HepG2 (cell line): ENCODE measurements around the gene PLK5.

Experiments
- ATF7 ChIP-seq, 2 experiments: fragments of 450-650 bp in 1 of 2; sonication (generic) in 1 of 2; formaldehyde crosslinking in 1 of 2; IDR thresholded peaks; 2 replicates each; pipeline versions ENCODE4 v1.4.0 to v1.6.1; 2016 to 2020; ENCODE audit warnings: antibody characterized with exemption in 1 of 2, mild to moderate bottlenecking in 1 of 2, missing genetic modification reagents in 1 of 2
- CBX1 ChIP-seq: IDR thresholded peaks from one replicate; pipeline ENCODE4 v1.6.1; 2016; ENCODE audit warnings: antibody characterized with exemption, low read depth
- EZH2 ChIP-seq: conservative IDR thresholded peaks from 2 replicates; pipeline ENCODE4 v1.6.1; 2012; ENCODE audit warnings: mild to moderate bottlenecking, low read depth, low read length, moderate library complexity
- FOXK2 ChIP-seq: fragments of 450-650 bp; IDR thresholded peaks from 2 replicates; pipeline ENCODE4 v1.6.1; 2016
- POLR2A ChIP-seq, 2 experiments: IDR thresholded peaks; 2 replicates each; pipeline ENCODE4 v1.6.1; 2011; ENCODE audit warnings: low read depth in 2 of 2, low read length in 2 of 2, mild to moderate bottlenecking in 1 of 2, moderate library complexity in 1 of 2; ENCODE audit not compliant: insufficient read depth in 1 of 2
- STAT5B ChIP-seq: sonication (generic); formaldehyde crosslinking; IDR thresholded peaks from 2 replicates; pipeline ENCODE4 v1.4.0; 2020; ENCODE audit warnings: missing genetic modification reagents
- USF2 ChIP-seq, 2 experiments: sonication (generic) in 1 of 2; formaldehyde crosslinking in 1 of 2; IDR thresholded peaks; 2 replicates each; pipeline versions ENCODE4 v1.5.1 to v1.6.1; 2011 to 2020; ENCODE audit warnings: borderline replicate concordance in 1 of 2, low read depth in 1 of 2, low read length in 1 of 2, mild to moderate bottlenecking in 1 of 2, missing genetic modification reagents in 1 of 2, moderate library complexity in 1 of 2
- ZFP1 ChIP-seq: IDR thresholded peaks from 2 replicates; pipeline ENCODE4 v1.6.1; 2016
- ZNF24 ChIP-seq: fragments of 450-650 bp; IDR thresholded peaks from 2 replicates; pipeline ENCODE4 v1.6.1; 2017; ENCODE audit warnings: antibody characterized with exemption, mild to moderate bottlenecking
- ZNF407 ChIP-seq: sonication (generic); formaldehyde crosslinking; IDR thresholded peaks from one replicate; pipeline ENCODE4 v1.5.1; 2020; ENCODE audit warnings: mild to moderate bottlenecking, missing genetic modification reagents; ENCODE audit errors: not compliant biosample characterization
- TF ChIP-seq, protein P1 (sequence below): IDR thresholded peaks from 2 replicates; pipeline ENCODE4 v1.6.1; 2016; ENCODE audit warnings: low read depth, control low read depth
- TF ChIP-seq, protein P2 (sequence below): sonication (generic); formaldehyde crosslinking; IDR thresholded peaks from 2 replicates; pipeline ENCODE4 v1.9.0; 2021; ENCODE audit warnings: missing genetic modification reagents, borderline replicate concordance
- TF ChIP-seq, protein P3 (sequence below): sonication (generic); formaldehyde crosslinking; IDR thresholded peaks from 2 replicates; pipeline ENCODE4 v1.8.1; 2023; ENCODE audit warnings: missing genetic modification reagents, inconsistent platforms, borderline replicate concordance
- TF ChIP-seq, protein P4 (sequence below): sonication (generic); formaldehyde crosslinking; IDR thresholded peaks from 2 replicates; pipeline ENCODE4 v1.5.0; 2020; ENCODE audit warnings: missing genetic modification reagents

DNA sequence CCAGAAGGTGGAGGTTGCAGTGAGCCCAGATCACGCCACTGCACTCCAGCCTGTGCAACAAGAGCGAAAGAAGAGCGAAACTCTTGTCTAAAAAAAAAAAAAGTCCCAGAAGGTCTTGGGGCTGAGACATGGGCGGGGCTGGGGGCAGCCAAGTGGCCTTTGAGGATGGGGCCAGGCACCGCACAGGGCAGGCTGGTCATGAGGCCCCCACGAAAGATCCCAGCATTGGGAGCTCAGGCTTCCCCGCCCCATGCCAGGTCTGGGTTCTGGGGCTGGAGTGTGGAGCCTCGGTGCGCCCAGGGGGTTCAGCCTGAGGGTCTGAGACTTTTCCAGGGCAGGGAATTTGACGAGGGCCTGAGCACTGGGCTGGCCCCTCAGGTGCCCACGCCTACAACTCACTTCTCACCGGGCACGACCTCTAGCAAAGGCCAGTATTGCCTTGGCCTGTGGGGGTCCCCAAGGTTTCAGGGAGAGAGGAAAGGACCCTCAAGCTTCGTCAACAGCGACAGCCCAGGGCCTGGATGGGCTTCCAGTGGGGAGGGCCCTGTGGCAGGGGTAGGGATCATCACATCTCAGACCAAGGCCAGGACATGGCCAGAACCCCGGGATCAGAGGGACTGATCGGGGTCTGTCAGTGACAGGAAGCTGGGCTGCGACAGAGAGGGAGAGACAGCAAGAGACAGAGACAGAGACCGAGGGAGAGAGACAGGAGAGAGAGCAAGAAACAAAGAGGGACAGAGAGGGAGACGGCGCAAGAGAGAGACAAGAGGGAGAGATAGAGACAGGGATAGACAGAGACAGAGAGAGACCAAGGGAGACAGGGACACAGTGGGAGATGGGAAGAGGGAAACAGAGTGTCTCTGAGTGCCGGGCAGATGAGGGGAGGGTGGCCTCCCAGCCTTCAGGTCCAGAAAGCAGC is 51.7 kb downstream of the PLK5 start:
- TF ChIP-seq ZFP1 (no peak), CBX1 (no peak), USF2 (IDR thresholded peaks at IDR 0.05; ENCODE audit: low read depth, low read length) (no peak), USF2 (CRISPR knock-in tag; IDR thresholded peaks at IDR 0.05; ENCODE audit: borderline replicate concordance) (no peak), STAT5B (CRISPR knock-in tag) (no peak), FOXK2 (no peak), ZNF407 (no peak), POLR2A (IDR thresholded peaks at IDR 0.05; ENCODE audit: insufficient read depth in 1 of 2, low read depth in 2 of 2, low read length in 2 of 2) (peak in 1 of 2 experiments; percentile 2; a peak in 1 of 4 replicates), EZH2 (no peak), ATF7 (IDR thresholded peaks at IDR 0.05) (no peak), ATF7 (CRISPR knock-in tag; IDR thresholded peaks at IDR 0.05) (no peak), ZNF24 (no peak)
- TF ChIP-seq, protein P1, sequence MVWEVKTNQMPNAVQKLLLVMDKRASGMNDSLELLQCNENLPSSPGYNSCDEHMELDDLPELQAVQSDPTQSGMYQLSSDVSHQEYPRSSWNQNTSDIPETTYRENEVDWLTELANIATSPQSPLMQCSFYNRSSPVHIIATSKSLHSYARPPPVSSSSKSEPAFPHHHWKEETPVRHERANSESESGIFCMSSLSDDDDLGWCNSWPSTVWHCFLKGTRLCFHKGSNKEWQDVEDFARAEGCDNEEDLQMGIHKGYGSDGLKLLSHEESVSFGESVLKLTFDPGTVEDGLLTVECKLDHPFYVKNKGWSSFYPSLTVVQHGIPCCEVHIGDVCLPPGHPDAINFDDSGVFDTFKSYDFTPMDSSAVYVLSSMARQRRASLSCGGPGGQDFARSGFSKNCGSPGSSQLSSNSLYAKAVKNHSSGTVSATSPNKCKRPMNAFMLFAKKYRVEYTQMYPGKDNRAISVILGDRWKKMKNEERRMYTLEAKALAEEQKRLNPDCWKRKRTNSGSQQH (CRISPR knock-in tag), result no peak
- TF ChIP-seq, protein P2, sequence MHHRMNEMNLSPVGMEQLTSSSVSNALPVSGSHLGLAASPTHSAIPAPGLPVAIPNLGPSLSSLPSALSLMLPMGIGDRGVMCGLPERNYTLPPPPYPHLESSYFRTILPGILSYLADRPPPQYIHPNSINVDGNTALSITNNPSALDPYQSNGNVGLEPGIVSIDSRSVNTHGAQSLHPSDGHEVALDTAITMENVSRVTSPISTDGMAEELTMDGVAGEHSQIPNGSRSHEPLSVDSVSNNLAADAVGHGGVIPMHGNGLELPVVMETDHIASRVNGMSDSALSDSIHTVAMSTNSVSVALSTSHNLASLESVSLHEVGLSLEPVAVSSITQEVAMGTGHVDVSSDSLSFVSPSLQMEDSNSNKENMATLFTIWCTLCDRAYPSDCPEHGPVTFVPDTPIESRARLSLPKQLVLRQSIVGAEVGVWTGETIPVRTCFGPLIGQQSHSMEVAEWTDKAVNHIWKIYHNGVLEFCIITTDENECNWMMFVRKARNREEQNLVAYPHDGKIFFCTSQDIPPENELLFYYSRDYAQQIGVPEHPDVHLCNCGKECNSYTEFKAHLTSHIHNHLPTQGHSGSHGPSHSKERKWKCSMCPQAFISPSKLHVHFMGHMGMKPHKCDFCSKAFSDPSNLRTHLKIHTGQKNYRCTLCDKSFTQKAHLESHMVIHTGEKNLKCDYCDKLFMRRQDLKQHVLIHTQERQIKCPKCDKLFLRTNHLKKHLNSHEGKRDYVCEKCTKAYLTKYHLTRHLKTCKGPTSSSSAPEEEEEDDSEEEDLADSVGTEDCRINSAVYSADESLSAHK, result no peak
- TF ChIP-seq, protein P3, sequence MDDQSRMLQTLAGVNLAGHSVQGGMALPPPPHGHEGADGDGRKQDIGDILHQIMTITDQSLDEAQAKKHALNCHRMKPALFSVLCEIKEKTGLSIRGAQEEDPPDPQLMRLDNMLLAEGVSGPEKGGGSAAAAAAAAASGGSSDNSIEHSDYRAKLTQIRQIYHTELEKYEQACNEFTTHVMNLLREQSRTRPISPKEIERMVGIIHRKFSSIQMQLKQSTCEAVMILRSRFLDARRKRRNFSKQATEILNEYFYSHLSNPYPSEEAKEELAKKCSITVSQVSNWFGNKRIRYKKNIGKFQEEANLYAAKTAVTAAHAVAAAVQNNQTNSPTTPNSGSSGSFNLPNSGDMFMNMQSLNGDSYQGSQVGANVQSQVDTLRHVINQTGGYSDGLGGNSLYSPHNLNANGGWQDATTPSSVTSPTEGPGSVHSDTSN (CRISPR knock-in tag), result no peak
- TF ChIP-seq, protein P4, sequence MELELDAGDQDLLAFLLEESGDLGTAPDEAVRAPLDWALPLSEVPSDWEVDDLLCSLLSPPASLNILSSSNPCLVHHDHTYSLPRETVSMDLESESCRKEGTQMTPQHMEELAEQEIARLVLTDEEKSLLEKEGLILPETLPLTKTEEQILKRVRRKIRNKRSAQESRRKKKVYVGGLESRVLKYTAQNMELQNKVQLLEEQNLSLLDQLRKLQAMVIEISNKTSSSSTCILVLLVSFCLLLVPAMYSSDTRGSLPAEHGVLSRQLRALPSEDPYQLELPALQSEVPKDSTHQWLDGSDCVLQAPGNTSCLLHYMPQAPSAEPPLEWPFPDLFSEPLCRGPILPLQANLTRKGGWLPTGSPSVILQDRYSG (CRISPR knock-in tag), result no peak
